ENCODE data around the gene RANGAP1. TPM values are rescaled to one million over a fixed set of nuclear protein-coding genes. Genes with fewer than 3 reads are reported as not detected.
A peak's percentile ranks its signal among the peaks of the same experiment; 100 is the strongest.

The RANGAP1 gene
- total RNA-seq, 4 donors from 2014 or later, result 21.3 to 28.1 (median 26.2) TPM

DNA sequence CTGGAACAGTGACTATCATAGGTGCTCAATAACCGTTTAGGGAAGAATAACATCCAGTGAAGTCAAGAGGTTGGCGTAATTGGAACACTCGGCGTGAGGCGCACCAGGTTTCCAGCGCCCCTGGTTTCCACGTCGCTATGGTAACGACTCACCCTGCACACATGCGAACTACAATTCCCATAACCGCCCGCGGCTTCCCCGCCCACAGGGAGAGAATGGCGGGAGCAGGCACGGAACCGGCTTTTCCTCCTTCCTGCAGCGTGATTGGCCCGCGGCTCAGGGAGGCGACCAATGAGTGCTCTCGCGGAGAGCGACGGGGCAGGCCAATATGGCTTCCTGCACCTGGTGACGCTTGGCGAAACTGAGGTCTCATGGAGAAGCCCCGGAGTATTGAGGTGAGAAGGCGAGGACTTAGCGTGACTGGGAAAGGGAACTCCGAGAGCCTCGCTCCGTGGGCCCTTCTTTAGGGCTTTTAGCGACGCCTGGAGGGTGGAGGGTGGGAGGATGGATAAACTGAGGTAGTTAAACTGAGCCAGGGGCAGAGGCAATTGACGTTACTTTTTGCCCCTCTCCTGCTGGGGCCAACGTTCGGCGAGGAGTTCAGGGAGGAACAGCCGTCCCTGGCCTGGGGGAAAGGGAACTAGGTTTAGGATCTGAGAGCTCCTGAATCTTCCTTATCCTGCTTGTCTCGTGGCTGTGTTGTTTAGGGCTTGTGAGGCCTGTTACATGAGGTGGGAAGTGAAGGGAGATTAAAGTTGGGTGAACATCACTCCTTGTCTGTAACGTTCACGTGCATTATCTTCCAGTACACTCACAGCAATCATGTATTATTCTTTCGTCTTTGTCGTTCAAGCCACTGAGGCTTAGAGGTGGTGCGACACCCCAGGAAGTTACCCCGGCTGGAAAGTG is 80.7 kb downstream of the RANGAP1 start, which contains the start of gene L3MBTL2:
Gene L3MBTL2 (plus strand): TSS at position 321 of the 909 bp plus-strand sequence. CDS start 51 bp downstream, at position 372.
- 0 to 1% methylated on average over 1 to 44 of the region's 47 CpGs for WGBS, 2 donors (ENCODE audit: low coverage in 1 of 2)
- in situ Hi-C loops (cut with MboI; ENCODE audit: low pct_ligation_motif_present in 1 of 4, low pct_unique_long_range_greater_than_20kb in 1 of 4, low sequenced_read_pairs in 3 of 4), result no loop called here
- Histone ChIP-seq H3K4me3 (peak within 1 kb of the TSS; percentile 74 to 92 (median 83)), H3K9me3 (no peaks in the 10 kb centered on the region), H3K36me3 (peaks cover 0 to 3% (median 0%) of the 10 kb centered on the region in 4 donors), H3K4me1 (peaks cover 7 to 12% (median 9%) of the 10 kb centered on the region in 4 donors), H3K27me3 (no peaks in the 10 kb centered on the region), H3K27ac (peak within 1 kb of the TSS; percentile 80 to 91 (median 88))
- peak; percentile 98 for DNase-seq
- intact Hi-C loops (cut with DNase I; ENCODE audit: low total_unique reads), result no loop called here
- TF ChIP-seq EP300 (IDR thresholded peaks at IDR 0.05; ENCODE audit: low read depth) (no peak), POLR2A (IDR thresholded peaks at IDR 0.05) (peak; percentile 46), POLR2AphosphoS5 (IDR thresholded peaks at IDR 0.05) (peak; percentile 64 to 75 (median 67))
- TF ChIP-seq, protein P1, sequence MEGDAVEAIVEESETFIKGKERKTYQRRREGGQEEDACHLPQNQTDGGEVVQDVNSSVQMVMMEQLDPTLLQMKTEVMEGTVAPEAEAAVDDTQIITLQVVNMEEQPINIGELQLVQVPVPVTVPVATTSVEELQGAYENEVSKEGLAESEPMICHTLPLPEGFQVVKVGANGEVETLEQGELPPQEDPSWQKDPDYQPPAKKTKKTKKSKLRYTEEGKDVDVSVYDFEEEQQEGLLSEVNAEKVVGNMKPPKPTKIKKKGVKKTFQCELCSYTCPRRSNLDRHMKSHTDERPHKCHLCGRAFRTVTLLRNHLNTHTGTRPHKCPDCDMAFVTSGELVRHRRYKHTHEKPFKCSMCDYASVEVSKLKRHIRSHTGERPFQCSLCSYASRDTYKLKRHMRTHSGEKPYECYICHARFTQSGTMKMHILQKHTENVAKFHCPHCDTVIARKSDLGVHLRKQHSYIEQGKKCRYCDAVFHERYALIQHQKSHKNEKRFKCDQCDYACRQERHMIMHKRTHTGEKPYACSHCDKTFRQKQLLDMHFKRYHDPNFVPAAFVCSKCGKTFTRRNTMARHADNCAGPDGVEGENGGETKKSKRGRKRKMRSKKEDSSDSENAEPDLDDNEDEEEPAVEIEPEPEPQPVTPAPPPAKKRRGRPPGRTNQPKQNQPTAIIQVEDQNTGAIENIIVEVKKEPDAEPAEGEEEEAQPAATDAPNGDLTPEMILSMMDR (IDR thresholded peaks at IDR 0.05), result no peak

DNA sequence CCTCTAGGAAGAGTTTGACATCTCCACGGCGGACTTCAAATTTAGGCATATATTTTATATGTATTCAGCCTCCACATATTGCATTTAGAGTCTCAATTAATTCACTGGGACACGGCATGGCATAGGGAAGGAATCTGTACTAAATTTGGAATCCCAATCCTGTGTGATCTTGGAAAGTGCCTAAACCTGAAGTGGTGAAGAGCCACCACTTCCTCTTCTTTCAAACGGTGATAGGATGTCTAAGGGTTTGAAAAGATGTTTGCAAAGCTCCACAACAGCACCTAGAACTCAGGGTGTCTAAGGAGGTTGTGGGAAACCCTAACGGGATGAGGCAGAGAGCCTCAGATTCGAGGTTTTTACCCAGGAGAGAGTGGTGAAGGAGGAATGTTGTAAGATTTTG is 81.9 kb downstream of the RANGAP1 start:
- TF ChIP-seq, protein P1 (IDR thresholded peaks at IDR 0.05), result no peak
- no peak for TF ChIP-seq POLR2AphosphoS5 (IDR thresholded peaks at IDR 0.05)
- TF ChIP-seq EP300 (IDR thresholded peaks at IDR 0.05; ENCODE audit: low read depth), result no peak
- TF ChIP-seq POLR2A (IDR thresholded peaks at IDR 0.05), result no peak
- WGBS, 2 donors (ENCODE audit: low coverage in 1 of 2), result 61 to 87% methylated on average over 5 to 6 of the region's 6 CpGs
- Histone ChIP-seq H3K36me3 (no peaks in the 10 kb centered on the region), H3K9me3 (no peaks in the 10 kb centered on the region), H3K4me3 (no peak overlapping the region), H3K4me1 (peaks cover 7 to 12% (median 9%) of the 10 kb centered on the region in 4 donors), H3K27ac (no peak overlapping the region), H3K27me3 (no peaks in the 10 kb centered on the region)
- no peak for DNase-seq
- intact Hi-C loops (cut with DNase I; ENCODE audit: low total_unique reads) (no loop called here), in situ Hi-C loops (cut with MboI; ENCODE audit: low pct_ligation_motif_present in 1 of 4, low pct_unique_long_range_greater_than_20kb in 1 of 4, low sequenced_read_pairs in 3 of 4) (no loop called here)

DNA sequence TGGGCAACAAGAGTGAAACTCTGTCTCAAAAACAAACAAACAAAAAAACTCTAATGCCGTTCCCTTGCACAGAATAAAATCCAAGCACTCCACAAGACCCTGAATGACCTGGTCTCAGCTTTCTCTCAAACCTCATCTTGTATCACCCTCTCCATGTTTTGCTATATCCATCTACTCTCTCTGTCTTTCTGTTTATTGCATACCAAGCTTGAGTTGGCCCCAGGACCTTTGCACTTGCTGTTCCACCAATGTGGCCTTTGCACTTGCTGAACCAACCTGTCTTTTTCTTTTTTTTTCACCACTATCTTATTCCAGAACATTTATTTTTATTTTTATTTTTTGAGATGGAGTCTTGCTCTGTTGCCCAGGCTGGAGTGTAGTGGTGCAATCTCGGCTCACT is 82.9 kb downstream of the RANGAP1 start:
- Histone ChIP-seq H3K27me3 (no peaks in the 10 kb centered on the region), H3K36me3 (no peaks in the 10 kb centered on the region), H3K9me3 (no peaks in the 10 kb centered on the region), H3K27ac (no peak overlapping the region), H3K4me3 (no peak overlapping the region), H3K4me1 (peaks cover 13 to 18% (median 16%) of the 10 kb centered on the region in 4 donors)
- in situ Hi-C loops (cut with MboI; ENCODE audit: low pct_ligation_motif_present in 1 of 4, low pct_unique_long_range_greater_than_20kb in 1 of 4, low sequenced_read_pairs in 3 of 4) (no loop called here), intact Hi-C loops (cut with DNase I; ENCODE audit: low total_unique reads) (no loop called here)
- no peak for DNase-seq
- no peak for TF ChIP-seq POLR2AphosphoS5 (IDR thresholded peaks at IDR 0.05)
- TF ChIP-seq, protein P1 (IDR thresholded peaks at IDR 0.05), result no peak
- no peak for TF ChIP-seq POLR2A (IDR thresholded peaks at IDR 0.05)
- no peak for TF ChIP-seq EP300 (IDR thresholded peaks at IDR 0.05; ENCODE audit: low read depth)
- 92% methylated on average over 2 of the region's 2 CpGs for WGBS, 2 donors (ENCODE audit: low coverage in 1 of 2)

DNA sequence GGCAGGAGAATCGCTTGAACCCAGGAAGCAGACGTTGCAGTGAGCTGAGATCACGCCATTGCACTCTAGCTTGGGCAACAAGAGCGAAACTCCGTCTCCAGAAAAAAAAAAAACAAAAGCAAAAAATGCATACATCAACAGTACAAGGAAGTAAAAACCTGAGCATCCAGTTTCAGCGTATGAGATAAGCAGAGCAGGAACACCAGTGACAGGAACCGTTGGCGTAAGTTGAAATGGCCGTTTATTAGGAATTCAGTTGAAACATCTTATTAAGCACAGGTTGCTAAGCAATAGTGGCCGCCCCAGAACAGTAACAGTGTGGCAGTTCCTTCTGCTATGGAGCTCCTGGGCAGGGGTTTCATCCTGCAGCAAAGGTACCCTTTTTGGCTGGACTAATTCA is 84.8 kb downstream of the RANGAP1 start:
- in situ Hi-C loops (cut with MboI; ENCODE audit: low pct_ligation_motif_present in 1 of 4, low pct_unique_long_range_greater_than_20kb in 1 of 4, low sequenced_read_pairs in 3 of 4), result no loop called here
- intact Hi-C loops (cut with DNase I; ENCODE audit: low total_unique reads), result no loop called here
- Histone ChIP-seq H3K27ac (no peak overlapping the region), H3K36me3 (no peaks in the 10 kb centered on the region), H3K4me3 (no peak overlapping the region), H3K9me3 (no peaks in the 10 kb centered on the region), H3K27me3 (no peaks in the 10 kb centered on the region), H3K4me1 (peaks cover 16 to 22% (median 18%) of the 10 kb centered on the region in 4 donors)
- no peak for DNase-seq
- 33 to 55% methylated on average over 5 to 10 of the region's 10 CpGs for WGBS, 2 donors (ENCODE audit: low coverage in 1 of 2)
- TF ChIP-seq, protein P1 (IDR thresholded peaks at IDR 0.05), result no peak
- TF ChIP-seq POLR2AphosphoS5 (IDR thresholded peaks at IDR 0.05) (no peak), EP300 (IDR thresholded peaks at IDR 0.05; ENCODE audit: low read depth) (no peak), POLR2A (IDR thresholded peaks at IDR 0.05) (no peak)

Data from transverse colon (tissue), 4 donors.